Smooth muscle cell of the brain vasculature (primary cell): ENCODE results near the gene GOLPH3.

Source experiments
- DNase-seq: peaks from one replicate; pipeline ENCODE4 v3.0.0-alpha.2; 2012; ENCODE audit warnings: low read depth, low spot score

Gene GOLPH3

GRCh38 chr5:32170303-32171151 is 3.6 kb downstream of the GOLPH3 start:
- no peak for DNase-seq

DNA sequence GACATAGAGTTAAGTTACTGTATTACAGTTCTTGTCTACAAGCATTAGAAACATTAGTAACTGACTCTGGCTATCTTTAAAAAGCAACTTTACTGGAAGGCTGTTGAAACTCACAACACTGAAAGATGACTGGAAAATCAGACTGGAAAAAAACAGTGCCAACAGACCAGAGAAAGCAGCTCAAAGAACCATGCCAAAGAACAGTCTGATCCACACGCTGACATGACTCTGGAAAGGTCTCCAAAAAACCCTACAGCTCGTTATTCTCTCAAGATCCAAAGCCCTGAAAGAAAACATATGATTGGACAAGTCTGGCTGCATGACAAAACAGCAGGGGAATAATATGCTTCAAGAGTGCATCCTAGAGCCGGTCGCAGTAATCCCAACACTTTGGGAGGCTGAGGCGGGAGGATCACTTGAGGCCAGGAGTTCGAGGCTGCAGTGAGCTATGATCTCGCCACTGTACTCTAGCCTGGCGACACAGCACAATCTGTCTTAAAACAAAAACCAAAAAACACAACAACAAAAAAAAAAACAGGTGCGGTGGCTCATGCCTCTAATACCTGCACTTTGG is 5.6 kb downstream of the GOLPH3 start:
- no peak for DNase-seq

DNA sequence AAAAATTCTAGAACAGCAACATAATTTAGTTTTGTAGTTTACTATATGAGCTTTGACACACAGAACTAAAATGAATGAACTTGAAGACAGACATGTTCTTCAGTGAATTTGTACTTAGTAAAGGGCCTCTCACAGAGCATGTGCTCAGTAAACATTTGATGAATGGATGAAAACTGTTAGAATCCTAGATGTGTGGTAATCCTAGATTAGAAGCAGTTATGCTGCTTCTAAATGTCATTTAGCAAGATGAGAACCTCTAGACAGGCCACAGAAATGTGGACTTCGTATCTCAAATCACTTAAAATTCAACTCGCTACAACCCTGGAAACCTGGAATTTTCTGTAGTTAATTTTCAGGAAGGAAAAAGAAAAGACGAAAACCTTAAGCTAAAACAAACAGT is 8.5 kb downstream of the GOLPH3 start:
- no peak for DNase-seq

DNA sequence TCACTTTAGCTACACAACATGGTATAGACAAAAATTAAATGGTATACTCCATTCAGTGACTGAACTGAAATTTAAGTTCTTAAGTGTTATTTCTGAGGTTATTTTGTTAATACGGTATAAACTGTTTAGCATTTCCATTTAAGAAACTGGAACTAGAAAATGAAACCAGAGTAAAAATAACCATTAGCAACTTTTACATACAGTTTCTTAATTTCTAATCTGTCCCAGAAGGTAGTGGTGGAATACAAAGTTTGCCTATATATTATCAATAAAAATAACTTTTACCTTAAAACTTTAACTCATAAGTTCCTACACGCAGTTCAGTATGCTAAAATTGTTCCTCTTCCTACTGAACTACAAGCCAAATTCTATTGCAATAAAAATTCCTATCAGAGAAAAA is 10.3 kb downstream of the GOLPH3 start:
- no peak for DNase-seq

- DNase-seq: no peak
Observed at GRCh38 chr5:32163053-32163452, 11.1 kb downstream of the GOLPH3 start.

GRCh38 chr5:32160228-32160627 is 13.9 kb downstream of the GOLPH3 start:
- DNase-seq: no peak

DNA sequence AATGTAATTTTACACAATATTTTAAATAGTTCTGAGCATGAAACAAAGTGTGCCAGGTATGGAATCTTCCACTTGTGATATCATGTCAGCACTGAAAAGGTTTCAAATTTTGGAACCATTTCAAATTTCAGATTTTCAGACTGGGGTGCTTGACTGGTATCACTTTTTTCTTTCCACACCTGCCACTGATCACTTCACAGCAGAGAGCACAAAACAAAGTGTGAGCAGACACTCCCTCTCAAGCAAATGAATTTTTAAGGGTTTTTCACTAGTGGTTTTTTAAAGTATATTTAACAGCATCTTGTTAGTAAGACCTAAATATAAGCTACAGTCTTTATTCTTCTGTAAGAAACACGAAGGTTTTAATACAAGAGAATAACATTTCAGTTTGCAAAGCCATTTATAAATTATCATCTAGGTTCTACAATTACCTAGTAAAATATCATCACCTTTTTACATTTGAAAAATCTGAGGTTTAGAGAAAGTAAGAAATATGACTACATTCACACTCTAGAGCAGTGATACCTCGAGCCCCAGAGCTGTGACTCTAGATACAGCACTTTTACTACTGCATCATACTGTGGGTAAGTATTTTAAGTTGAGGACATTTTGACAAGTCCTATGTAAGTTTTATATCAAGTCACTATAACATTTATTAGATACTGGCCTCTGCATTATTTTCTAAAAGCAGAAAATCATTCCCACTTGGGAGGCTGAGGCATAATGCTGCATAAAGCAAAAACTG is 14.6 kb downstream of the GOLPH3 start:
- no peak for DNase-seq

GRCh38 chr5:32158679-32158975 is 15.5 kb downstream of the GOLPH3 start:
- no peak for DNase-seq

GRCh38 chr5:32157078-32157477 is 17.0 kb downstream of the GOLPH3 start:
- no peak for DNase-seq

DNA sequence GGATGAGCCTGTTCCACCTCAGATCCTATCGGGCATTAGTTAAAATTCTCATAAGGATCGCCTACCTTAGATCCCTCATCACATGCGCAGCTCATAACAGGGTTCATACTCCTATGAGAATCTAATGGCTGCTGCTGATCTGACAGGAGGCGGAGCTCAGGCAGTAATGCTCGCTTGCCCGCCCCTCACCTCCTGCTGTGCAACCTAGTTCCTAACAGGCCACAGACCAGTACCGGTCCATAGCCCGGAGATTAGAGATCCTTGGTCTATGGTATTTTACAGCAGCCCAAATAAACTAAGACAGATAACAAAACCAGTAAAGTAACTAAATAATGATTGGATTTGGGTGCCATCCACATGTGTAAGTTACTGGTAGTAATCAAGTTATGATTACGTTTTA is 17.5 kb downstream of the GOLPH3 start:
- DNase-seq: no peak

DNA sequence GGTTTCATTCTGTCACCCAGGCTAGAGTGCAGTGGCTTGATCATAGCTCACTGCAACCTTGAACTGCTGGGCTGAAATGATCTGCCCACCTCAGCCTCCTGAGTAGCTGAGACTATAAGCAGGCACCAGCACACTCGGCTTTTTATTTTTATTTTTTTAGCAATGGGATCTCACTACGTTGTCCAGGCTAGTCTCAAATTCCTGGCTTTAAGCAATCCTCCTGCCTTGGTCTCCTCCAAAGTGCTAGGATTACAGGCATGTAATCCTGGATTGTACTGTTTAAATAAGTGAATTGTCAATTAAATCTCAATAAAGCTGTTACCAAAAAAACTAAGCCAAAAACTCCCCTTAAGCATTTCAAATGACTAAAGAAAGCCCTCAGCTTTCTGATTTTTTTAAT is 18.9 kb downstream of the GOLPH3 start:
- no peak for DNase-seq

DNA sequence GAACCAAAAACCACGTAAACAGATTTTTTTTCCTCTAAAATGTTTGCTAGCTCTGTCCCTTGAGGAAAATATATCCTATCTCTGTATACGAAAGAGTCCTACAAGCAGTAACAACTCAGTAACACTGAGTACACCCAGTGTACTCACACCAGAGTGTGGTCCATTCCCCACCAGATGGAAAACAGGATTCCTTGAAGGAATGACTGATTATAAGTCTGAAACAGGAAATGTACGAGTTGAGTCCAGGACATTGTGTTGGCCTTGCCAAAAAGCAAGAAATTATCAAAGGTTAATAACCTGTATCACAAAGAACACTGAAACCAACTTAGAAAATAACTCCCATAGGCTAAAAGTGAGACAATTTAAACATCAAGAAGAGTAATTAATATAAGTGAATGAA is 20.4 kb downstream of the GOLPH3 start:
- DNase-seq: no peak

DNA sequence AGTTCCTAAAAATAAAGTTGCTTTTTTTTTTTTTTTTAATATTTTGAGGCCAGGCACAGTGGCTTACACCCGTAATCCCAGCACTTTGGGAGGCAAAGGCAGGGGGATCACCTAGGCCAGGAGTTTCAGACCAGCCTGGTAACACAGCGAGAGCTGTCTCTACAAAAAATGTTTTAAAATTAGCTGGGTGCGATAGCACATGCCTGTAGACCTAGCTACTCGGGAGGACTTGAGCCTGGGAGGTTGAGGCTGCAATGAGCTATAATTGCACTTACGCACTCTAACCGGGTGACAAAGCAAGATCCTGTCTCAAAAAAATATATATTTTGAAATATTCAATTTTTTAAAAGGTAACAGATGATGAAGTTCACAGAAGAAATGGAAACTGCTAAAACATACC is 22.9 kb downstream of the GOLPH3 start:
- DNase-seq: no peak

DNA sequence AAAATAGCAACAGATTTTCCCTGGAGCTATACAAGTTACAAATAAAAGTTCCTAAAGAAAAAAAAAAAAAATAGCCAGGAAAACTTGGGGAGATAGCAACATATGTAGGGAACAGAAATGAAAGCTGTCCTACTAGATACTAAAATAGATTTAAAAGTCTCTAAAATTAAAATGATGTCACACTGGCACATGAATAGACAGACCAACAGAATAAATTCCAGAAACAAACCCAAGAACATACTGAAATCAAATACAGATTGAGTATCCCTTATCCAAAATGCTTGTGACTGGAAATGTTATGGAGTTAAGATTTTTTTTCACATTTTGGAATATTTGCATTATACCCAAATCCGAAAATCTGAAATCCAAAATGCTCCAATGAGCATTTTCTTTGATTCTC is 23.8 kb downstream of the GOLPH3 start:
- no peak for DNase-seq

- no peak for DNase-seq
Observed at GRCh38 chr5:32147959-32148358, 26.2 kb downstream of the GOLPH3 start.

GRCh38 chr5:32147236-32147635 is 26.9 kb downstream of the GOLPH3 start:
- DNase-seq: no peak

GRCh38 chr5:32145378-32145777 is 28.7 kb downstream of the GOLPH3 start:
- no peak for DNase-seq

- no peak for DNase-seq
Observed at GRCh38 chr5:32144378-32145207, 29.5 kb downstream of the GOLPH3 start.

DNA sequence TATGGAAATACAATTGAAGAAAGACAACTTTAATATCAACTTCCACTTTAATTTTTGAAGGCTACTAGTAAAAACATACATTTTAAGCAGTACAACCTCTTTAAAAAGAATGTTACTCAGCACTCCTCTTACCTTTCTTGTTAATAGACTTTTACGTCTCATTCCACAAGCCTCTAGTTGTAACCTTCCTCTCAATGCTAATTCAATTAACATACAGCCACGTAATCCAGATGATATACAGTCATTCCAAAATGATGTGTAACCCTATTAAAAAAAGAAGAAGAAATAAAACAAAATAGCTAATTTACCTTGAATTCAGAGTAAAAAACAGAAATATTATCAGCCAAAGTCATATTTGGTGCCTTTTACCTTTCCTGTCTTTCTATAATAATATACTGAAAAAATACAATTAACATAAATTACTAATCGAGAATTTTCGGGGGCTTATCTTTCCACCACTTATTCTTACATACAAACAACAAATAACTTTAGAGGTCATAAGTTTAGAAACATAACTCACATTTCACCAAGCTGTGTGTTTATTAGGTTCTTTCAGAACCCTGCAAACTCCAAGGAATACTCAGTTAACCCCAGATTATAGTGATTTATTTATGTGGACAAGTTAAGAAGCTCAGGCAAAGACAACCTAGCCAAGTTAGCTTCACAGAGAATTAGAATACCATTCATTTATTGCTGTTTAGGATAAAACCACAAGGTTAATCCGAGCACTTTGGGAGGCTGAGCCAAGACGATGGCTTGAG is 30.3 kb downstream of the GOLPH3 start:
- DNase-seq: no peak

GRCh38 chr5:32138839-32139493 is 35.2 kb downstream of the GOLPH3 start:
- no peak for DNase-seq

GRCh38 chr5:32136342-32136741 is 37.8 kb downstream of the GOLPH3 start:
- DNase-seq: no peak
